HepG2 (cell line): ENCODE data around the gene BCL6. TPM values are rescaled to one million over a fixed set of nuclear protein-coding genes. Genes with fewer than 3 reads are reported as not detected.

Source experiments
- ATAC-seq: fragments of 200-7000 bp; cut with Tn5 transposase; 3 replicates; pipeline ENCODE4 v1.9.1; 2020; ENCODE audit warnings: mild to moderate bottlenecking, moderate library complexity
- BruUV-seq: library from RNA; stranded (reverse); fragments of 400-500 nt; replicated peaks from 2 replicates; lab custom pipeline; 2021; lab: Mats Ljungman, UMichigan
- CTCF ChIA-PET: fragments of 300-600 bp; formaldehyde crosslinking; extraction: SDS; loops from one replicate; lab custom pipeline; 2021; ENCODE audit warnings: low total read pairs, inconsistent platforms, low intra/inter-chr PET ratio; lab: Yijun Ruan, JAX
- POLR2A ChIA-PET: fragments of 350-600 bp; sonication (Branson Sonifier 250); formaldehyde crosslinking; loops from one replicate; lab custom pipeline; 2020; ENCODE audit warnings: antibody characterized with exemption, inconsistent platforms; lab: Yijun Ruan, JAX
- DNase-seq: peaks from one replicate; pipeline ENCODE4 v3.0.0-alpha.2; 2015; ENCODE audit warnings: low spot score
- FAIRE-seq: peaks from 3 replicates; lab custom pipeline; 2011; peaks lifted over from hg19 to GRCh38; lab: Jason Lieb, UNC
- H2AFZ ChIP-seq: one replicate; pipeline ENCODE4 v1.6.1; 2011; ENCODE audit warnings: low read length, inconsistent platforms
- H3K27ac ChIP-seq: fragments of 300-600 bp; 3 replicates; pipeline ENCODE4 v1.8.0; 2011; ENCODE audit warnings: mixed run types, mild to moderate bottlenecking, mixed read lengths, low read length, inconsistent platforms; ENCODE audit not compliant: insufficient read depth; ENCODE audit errors: extremely low read length
- H3K27me3 ChIP-seq, 2 experiments: fragments of 200-600 bp in 1 of 2; 2 replicates in 1 of 2; 3 replicates in 1 of 2; pipeline versions ENCODE4 v1.6.0 to v1.8.0; 2011; ENCODE audit warnings: low read length in 2 of 2, mild to moderate bottlenecking in 2 of 2, moderate library complexity in 2 of 2, inconsistent platforms in 1 of 2; ENCODE audit not compliant: insufficient read depth in 2 of 2, control insufficient read depth in 1 of 2
- H3K36me3 ChIP-seq, 2 experiments: fragments of 200-600 bp in 1 of 2; replicated peaks in 1 of 2; 2 replicates in 1 of 2; 3 replicates in 1 of 2; pipeline versions ENCODE4 v1.5.1 to v1.8.0; 2011; ENCODE audit warnings: low read length in 2 of 2, inconsistent platforms in 1 of 2; ENCODE audit not compliant: insufficient read depth in 2 of 2, control insufficient read depth in 1 of 2
- H3K4me1 ChIP-seq: 2 replicates; pipeline ENCODE4 v1.5.1; 2012; ENCODE audit warnings: low read length, inconsistent platforms; ENCODE audit not compliant: insufficient read depth
- H3K4me2 ChIP-seq: 2 replicates; pipeline ENCODE4 v1.6.0; 2011; ENCODE audit warnings: low read depth, low read length, inconsistent platforms
- H3K4me3 ChIP-seq, 3 experiments: fragments of 200-600 bp in 1 of 3; sonication (generic), shearing (Covaris generic) in 1 of 3; replicated peaks in 1 of 3; 2 replicates each; pipeline ENCODE4 v1.5.1; 2011 to 2016; ENCODE audit warnings: low read length in 3 of 3, inconsistent platforms in 2 of 3, low read depth in 2 of 3, mild to moderate bottlenecking in 2 of 3, control low read depth in 1 of 3, mixed read lengths in 1 of 3; ENCODE audit not compliant: insufficient read depth in 1 of 3
- H3K79me2 ChIP-seq: one replicate; pipeline ENCODE4 v1.6.1; 2011; ENCODE audit warnings: low read length, inconsistent platforms; ENCODE audit not compliant: insufficient read depth
- H3K9ac ChIP-seq: 2 replicates; pipeline ENCODE4 v1.6.0; 2011; ENCODE audit warnings: mild to moderate bottlenecking, low read depth, low read length, inconsistent platforms; ENCODE audit not compliant: insufficient read depth
- H3K9me3 ChIP-seq: 2 replicates; pipeline ENCODE4 v1.5.1; 2012; ENCODE audit warnings: mild to moderate bottlenecking, low read length
- H4K20me1 ChIP-seq: 2 replicates; pipeline ENCODE4 v1.6.0; 2011; ENCODE audit warnings: inconsistent platforms, mild to moderate bottlenecking, low read length, moderate library complexity; ENCODE audit not compliant: insufficient read depth
- ATF4 ChIP-seq, 2 experiments: fragments of 450-650 bp in 1 of 2; sonication (generic) in 1 of 2; formaldehyde crosslinking; IDR thresholded peaks; 2 replicates each; pipeline versions ENCODE4 v1.5.0 to v1.8.0; 2020 to 2022; ENCODE audit warnings: mild to moderate bottlenecking in 1 of 2, missing genetic modification reagents in 1 of 2
- CHD4 ChIP-seq: fragments of 200-600 bp; sonication (generic); IDR thresholded peaks from 2 replicates; pipeline ENCODE4 v1.7.0; 2017; ENCODE audit warnings: mild to moderate bottlenecking, low read length, borderline replicate concordance
- GATAD2A ChIP-seq: IDR thresholded peaks from 2 replicates; pipeline ENCODE4 v1.6.1; 2016
- KDM4B ChIP-seq: sonication (generic); formaldehyde crosslinking; IDR thresholded peaks from 2 replicates; pipeline ENCODE4 v1.4.0; 2020; ENCODE audit warnings: missing genetic modification reagents
- NRL ChIP-seq: sonication (generic); formaldehyde crosslinking; IDR thresholded peaks from 2 replicates; pipeline ENCODE4 v1.5.0; 2020; ENCODE audit warnings: missing genetic modification reagents, mild to moderate bottlenecking, moderate library complexity, borderline replicate concordance
- RBM22 ChIP-seq: fragments of 200-400 bp; formaldehyde crosslinking; optimal IDR thresholded peaks from 2 replicates; pipeline ENCODE3; 2017; ENCODE audit warnings: mild to moderate bottlenecking, low read length, moderate library complexity
- SRY ChIP-seq: sonication (generic); formaldehyde crosslinking; IDR thresholded peaks from 2 replicates; pipeline ENCODE4 v1.8.0; 2022; ENCODE audit warnings: mild to moderate bottlenecking, missing genetic modification reagents
- STAT5B ChIP-seq: sonication (generic); formaldehyde crosslinking; IDR thresholded peaks from 2 replicates; pipeline ENCODE4 v1.4.0; 2020; ENCODE audit warnings: missing genetic modification reagents
- XRCC5 ChIP-seq: fragments of 200-400 bp; formaldehyde crosslinking; optimal IDR thresholded peaks from 2 replicates; pipeline ENCODE3; 2017; ENCODE audit warnings: mild to moderate bottlenecking, low read length
- ZNF138 ChIP-seq: sonication (generic); formaldehyde crosslinking; IDR thresholded peaks from 2 replicates; pipeline ENCODE4 v1.5.0; 2020; ENCODE audit warnings: mild to moderate bottlenecking, low read depth, missing genetic modification reagents
- ZNF3 ChIP-seq: IDR thresholded peaks from 2 replicates; pipeline ENCODE4 v1.7.0; 2017; ENCODE audit warnings: inconsistent platforms
- ZNF362 ChIP-seq: sonication (generic); formaldehyde crosslinking; IDR thresholded peaks from 2 replicates; pipeline ENCODE4 v1.4.0; 2020; ENCODE audit warnings: missing genetic modification reagents, mild to moderate bottlenecking, borderline replicate concordance
- ZNF367 ChIP-seq: sonication (generic); formaldehyde crosslinking; IDR thresholded peaks from 2 replicates; pipeline ENCODE4 v1.4.0; 2020; ENCODE audit warnings: missing genetic modification reagents, borderline replicate concordance
- ZNF383 ChIP-seq: sonication (generic); formaldehyde crosslinking; IDR thresholded peaks from 2 replicates; pipeline ENCODE4 v1.4.0; 2020; ENCODE audit warnings: missing genetic modification reagents, mild to moderate bottlenecking, borderline replicate concordance
- ZNF512B ChIP-seq: sonication (generic); formaldehyde crosslinking; IDR thresholded peaks from 2 replicates; pipeline ENCODE4 v1.5.1; 2020; ENCODE audit warnings: missing genetic modification reagents, mild to moderate bottlenecking, borderline replicate concordance
- ZNF564 ChIP-seq: sonication (generic); formaldehyde crosslinking; IDR thresholded peaks from 2 replicates; pipeline ENCODE4 v1.8.1; 2023; ENCODE audit warnings: mild to moderate bottlenecking, missing genetic modification reagents
- ZNF746 ChIP-seq: sonication (generic); formaldehyde crosslinking; IDR thresholded peaks from 2 replicates; pipeline ENCODE4 v1.8.0; 2022; ENCODE audit warnings: mild to moderate bottlenecking, missing genetic modification reagents
- ZNF879 ChIP-seq: sonication (generic); formaldehyde crosslinking; IDR thresholded peaks from 2 replicates; pipeline ENCODE4 v1.8.1; 2023; ENCODE audit warnings: missing genetic modification reagents
- ZSCAN20 ChIP-seq: sonication (generic); formaldehyde crosslinking; IDR thresholded peaks from 2 replicates; pipeline ENCODE4 v1.4.0; 2020; ENCODE audit warnings: missing genetic modification reagents, mild to moderate bottlenecking, borderline replicate concordance
- WGBS: methylation state at CpG from one replicate; pipeline ENCODE4 v1.1.6; 2017; ENCODE audit warnings: low lambda C conversion rate; 5-methylcytosine and 5-hydroxymethylcytosine counted together
- in situ Hi-C: cut with HindIII; loops from 2 replicates; pipeline ENCODE4 v1.10.0; 2017; ENCODE audit warnings: low pct_unique_long_range_greater_than_20kb; ENCODE audit not compliant: extremely low pct_ligation_motif_present
- intact Hi-C: fragments of 100-400 bp; cut with micrococcal nuclease; formaldehyde crosslinking; loops from one replicate; pipeline ENCODE4 v1.10.0; 2022; ENCODE audit not compliant: unreplicated experiment
- polyA plus RNA-seq, 8 experiments: library from polyadenylated mRNA; depleted of rRNA in 3 of 8; stranded (reverse) in 7 of 8; unstranded in 1 of 8; fragments of >200 nt; fragmentation: Illumina TruSeq in 4 of 8; extraction: Trizol in 4 of 8; gene quantifications; 2 replicates each; pipeline versions ENCODE4 v1.2.1 to v1.2.3, GENCODE V29; 2011 to 2016; ENCODE audit warnings: low read depth in 4 of 8, missing spikeins in 1 of 8, mixed read lengths in 1 of 8; ENCODE audit not compliant: insufficient read depth in 1 of 8
- total RNA-seq, 5 experiments: library from RNA; depleted of rRNA; stranded (reverse); fragments of >200 nt; fragmentation: Illumina TruSeq; extraction: Trizol; gene quantifications; 2 replicates each; pipeline ENCODE4 v1.2.3, GENCODE V29; 2016; ENCODE audit warnings: low read depth in 1 of 5

The BCL6 gene
- total and polyA plus RNA-seq, 2 of the 13 experiments (the other 11 are each of a cell fraction or from before 2014, with no cell fraction given): 21.2 to 53.7 TPM

- POLR2A ChIA-PET: no interaction called here
- no TSS peak for BruUV-seq
- no peak overlapping the region for H3K4me3 ChIP-seq
- no peaks in the 10 kb centered on the region for H3K36me3 ChIP-seq
- H3K4me1 ChIP-seq: no peaks in the 10 kb centered on the region
- no peak overlapping the region for H2AFZ ChIP-seq
- intact Hi-C loops: no loop called here
- H3K9me3 ChIP-seq: no peaks in the 10 kb centered on the region
- ATAC-seq (no peak), DNase-seq (no peak), FAIRE-seq (no peak)
- WGBS: 0% methylated on average over 2 of the region's 2 CpGs
- in situ Hi-C loops: no loop called here
- no peak overlapping the region for H3K4me2 ChIP-seq
- CTCF ChIA-PET: no interaction called here
- no peak overlapping the region for H3K9ac ChIP-seq
- no peaks in the 10 kb centered on the region for H4K20me1 ChIP-seq
- no peaks in the 10 kb centered on the region for H3K79me2 ChIP-seq
- TF ChIP-seq KDM4B (CRISPR knock-in tag) (no peak), ZNF879 (CRISPR knock-in tag) (no peak), ZNF362 (CRISPR knock-in tag) (no peak), ZSCAN20 (CRISPR knock-in tag) (no peak), ATF4 (CRISPR knock-in tag; IDR thresholded peaks at IDR 0.05) (no peak), ZNF138 (CRISPR knock-in tag) (no peak), STAT5B (CRISPR knock-in tag) (no peak), ZNF367 (no peak), ZNF3 (CRISPR knock-in tag) (no peak), ZNF564 (CRISPR knock-in tag) (no peak), RBM22 (no peak), GATAD2A (CRISPR knock-in tag) (no peak), ZNF746 (CRISPR knock-in tag) (no peak), ZNF383 (CRISPR knock-in tag) (no peak), XRCC5 (no peak), ZNF512B (no peak), CHD4 (no peak), SRY (CRISPR knock-in tag) (no peak), NRL (CRISPR knock-in tag) (no peak)
- H3K27ac ChIP-seq: no peak overlapping the region
- no peaks in the 10 kb centered on the region for H3K27me3 ChIP-seq
These were observed 24.5 kb upstream of the BCL6 start for GRCh38 chr3:187769771-187770170.
